Stimulated activated CD4-positive, alpha-beta T cell treated with anti-CD3 and anti-CD28 coated beads, Interleukin-4, amount 100 ng/mL, for 4 hours (primary cell): Measurements from ENCODE around the gene VIPAS39.

Source experiments
- DNase-seq, 2 experiments: peaks; one replicate each; pipeline ENCODE4 v3.0.0-alpha.2; 2020

VIPAS39 gene

DNA sequence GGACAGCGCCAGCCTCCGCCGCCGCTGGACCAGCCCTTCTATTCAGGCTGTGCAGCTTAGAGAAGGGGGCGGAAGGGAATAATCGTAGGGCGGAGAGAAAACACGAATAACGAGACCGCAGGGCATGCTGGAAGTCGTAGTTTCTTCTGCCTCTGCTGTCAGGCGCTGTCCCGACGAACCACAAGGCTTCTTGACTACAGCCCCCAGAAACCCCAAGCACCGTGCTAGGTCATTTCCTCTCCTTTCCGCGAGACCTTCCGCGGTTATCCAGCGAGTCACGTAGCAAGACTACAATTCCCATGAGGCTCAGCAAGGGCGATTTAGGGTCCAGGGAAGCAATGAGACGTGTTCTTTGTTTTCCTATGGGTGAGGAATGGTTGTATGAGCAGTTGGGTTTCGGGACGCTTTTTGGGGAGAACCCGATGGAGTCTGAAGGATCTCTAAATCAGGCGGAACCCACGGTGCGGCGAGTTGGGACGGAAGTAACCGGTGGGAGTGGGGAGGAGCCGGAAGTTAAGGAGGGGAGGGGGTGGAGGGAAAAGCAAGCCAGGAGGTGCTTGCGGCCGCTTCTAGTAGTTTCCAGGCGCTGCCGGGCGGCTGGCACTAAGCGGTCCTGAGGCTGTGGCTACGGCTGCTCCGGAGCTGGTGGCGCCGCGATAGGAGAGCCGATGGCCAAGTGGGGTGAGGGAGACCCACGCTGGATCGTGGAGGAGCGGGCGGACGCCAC, at the start of gene VIPAS39, which contains the start of gene AHSA1:
Gene VIPAS39, minus strand, starts transcription at position 80 of the 727 bp plus-strand sequence. CDS start 3,499 bp downstream, outside the sequence.
Gene AHSA1, plus strand, starts transcription at position 572 of the 727 bp plus-strand sequence. Its CDS starts 97 bp downstream, at position 669.
- DNase-seq, result peak; percentile 79 to 96

DNA sequence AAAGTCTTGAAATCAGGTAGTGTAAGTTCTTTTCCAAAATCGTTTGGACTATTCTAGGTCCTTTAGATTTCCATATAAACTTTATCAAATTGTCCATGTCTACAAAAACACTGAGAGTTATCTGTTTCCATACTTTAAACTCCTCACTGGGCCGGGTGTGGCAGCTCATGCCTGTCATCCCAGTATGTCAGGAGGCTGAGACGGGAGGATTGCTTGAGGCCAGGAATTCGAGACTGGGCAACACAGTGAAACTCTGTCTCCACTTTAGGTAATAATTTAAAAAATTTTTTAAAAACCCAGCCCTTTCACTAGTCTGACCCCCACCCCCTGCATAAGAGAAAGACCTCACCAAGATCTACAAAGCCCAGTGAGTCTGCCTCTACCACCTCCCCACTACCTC, 47.6 kb upstream of the VIPAS39 start:
- DNase-seq, result no peak

DNA sequence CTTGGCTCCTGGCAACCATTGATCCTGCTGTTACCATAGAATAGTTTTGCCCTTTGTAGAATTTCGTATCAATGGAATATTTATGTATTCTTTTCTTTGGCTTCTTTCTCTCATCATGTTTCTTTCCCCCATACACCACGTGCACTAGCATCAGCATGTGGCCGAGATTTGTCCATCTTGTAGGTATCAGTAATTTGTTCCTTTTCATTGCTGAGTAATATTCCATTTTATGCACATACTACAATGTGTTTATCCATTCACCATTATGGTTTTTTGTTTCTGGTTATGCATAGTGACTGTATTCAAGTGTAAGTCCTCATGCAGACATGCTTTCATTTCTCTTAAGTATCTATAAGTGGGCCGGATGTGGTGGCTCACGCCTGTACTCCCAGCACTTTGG, 45.7 kb upstream of the VIPAS39 start:
- no peak for DNase-seq

DNA sequence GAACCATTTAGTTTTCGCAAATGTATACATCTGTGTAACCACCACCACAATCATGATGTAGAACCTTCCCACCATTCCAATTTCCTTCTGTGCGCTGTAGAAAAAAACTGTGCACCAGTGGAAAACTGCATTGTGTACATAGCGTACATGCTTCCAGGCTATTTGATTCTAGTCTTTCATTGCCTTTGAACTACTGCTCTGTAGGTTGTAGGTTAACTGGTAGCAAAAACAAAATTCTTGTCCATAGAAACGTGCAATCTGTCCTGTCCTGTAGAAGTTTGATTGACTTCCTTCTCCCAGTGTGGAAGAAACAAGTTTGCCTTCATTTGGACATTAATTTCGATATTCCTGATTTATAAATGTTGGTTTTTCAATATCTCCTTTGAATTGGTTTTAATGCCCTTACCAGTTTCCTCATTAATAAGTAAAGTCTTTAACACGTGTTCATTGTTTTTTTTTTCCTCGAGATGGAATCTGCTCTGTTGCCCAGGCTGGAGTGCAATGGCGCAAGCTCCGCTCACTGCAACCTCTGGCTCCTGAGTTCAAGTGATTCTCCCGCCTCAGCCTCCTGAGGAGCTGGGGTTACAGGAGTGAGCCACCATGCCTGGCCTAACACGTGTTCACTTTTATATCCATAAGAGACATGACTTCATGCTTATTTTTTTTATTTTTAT, 44.8 kb upstream of the VIPAS39 start:
- no peak for DNase-seq

DNA sequence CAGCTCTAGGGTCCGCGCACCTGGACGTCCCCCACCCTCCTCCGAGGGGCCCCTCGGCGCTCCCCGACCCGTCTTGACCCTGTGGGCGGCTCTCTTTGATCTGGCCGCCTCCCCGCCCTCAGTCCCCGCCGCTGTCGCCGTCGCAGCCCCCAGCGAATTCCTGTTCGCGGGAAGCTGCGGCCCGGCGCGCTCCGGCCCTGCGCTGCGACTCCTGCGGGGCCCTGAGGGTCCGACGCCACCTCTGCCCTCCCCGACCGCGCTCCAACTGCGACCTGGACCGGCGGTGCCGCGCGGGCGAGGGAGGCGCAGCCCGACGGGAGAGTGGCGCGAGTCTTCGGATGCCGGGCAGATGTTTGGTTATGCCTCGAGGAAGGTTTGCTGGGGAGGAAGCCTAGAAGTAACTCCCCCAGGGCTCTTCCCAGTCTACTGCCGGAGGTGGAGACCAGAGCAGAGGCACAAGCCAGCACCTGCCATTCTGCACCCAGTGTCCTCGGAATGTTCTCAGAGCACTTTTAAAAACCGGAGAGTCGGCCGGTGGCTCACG, 41.7 kb upstream of the VIPAS39 start:
- DNase-seq, result no peak

DNA sequence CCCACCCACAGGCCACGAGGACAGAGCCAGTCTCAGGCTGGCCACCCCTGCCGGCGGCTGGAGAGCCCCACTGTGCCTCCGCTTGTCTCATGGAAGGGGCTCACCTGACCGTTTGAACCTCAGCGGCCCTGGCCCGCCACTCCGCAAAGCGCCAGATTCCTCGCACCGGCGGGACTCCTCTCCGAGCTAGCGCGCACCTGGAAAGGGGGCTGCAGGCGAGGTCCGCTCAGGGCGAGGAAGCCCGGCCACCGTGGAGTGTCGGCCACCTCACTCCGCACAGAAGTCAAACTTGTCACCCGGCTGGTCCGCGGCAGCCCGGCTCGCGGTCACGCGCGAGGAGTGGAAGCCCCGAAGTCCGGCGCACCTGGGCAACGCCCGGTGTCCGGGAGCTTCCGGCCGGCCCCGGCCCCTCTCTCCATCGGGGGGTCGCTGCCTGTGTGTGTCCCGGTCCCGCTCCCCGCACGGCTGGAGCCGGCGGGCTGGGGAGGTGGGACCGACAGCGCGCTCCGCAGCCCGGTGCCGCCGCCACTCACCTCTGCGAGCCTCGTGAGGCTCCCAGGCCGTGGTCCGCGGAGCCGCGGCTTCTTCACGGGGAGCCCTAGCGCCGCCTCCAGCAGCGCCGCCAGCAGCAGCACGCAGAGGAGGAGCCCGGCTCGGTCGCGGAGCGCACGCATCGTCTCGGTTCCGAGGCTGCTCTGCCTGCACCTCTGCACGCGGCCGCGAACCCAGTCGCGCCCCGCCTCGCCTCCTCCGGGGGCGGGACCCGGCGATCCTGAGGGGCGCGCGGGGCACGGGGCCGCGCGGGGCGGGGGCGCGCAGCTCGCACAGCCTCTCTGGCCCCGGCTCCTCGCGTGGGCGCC, 40.9 kb upstream of the VIPAS39 start, which contains the start of gene ISM2:
Gene ISM2, minus strand, starts transcription at position 697 of the 860 bp plus-strand sequence. Its CDS starts 23 bp downstream, at position 674.
- peak; percentile 43 to 47 for DNase-seq

DNA sequence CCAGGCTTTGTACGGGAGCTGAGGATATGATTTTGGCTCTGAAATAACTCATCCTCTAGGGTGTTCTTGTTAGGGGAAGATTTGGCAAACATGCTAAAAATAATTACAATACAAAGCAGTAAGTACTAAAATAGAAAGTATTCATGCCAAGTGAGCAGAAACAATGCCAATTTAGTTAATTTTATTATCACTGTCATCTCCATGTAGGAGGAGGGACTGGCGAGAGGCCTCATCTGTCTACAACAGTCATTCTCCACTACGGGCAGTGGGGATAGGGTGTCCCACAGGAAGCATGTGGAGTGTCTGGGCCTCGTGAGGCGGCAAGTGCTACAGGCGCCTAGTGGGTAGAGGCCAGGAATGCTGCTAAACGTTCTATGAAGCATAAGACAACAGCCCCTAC, 37.9 kb upstream of the VIPAS39 start:
- DNase-seq, result no peak

DNA sequence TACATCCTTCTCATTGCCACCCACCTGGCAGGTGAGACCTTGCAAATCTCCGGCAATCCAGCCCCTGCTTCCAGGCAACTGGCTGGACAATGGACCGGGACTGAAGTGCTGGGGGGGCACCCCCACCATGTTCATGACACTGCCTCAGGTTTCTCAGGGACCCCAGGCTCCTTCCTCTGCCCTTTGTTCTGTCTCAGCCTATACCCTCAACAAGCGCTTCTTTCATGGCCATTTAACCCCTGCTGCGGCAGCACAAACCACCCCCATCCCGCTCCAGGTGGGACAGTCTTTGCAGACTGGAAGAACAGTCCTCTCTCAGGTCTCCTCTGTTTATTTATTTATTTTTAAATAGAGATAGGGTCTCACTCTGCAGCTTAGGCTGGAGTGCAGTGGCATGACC, 33.7 kb upstream of the VIPAS39 start:
- no peak for DNase-seq

DNA sequence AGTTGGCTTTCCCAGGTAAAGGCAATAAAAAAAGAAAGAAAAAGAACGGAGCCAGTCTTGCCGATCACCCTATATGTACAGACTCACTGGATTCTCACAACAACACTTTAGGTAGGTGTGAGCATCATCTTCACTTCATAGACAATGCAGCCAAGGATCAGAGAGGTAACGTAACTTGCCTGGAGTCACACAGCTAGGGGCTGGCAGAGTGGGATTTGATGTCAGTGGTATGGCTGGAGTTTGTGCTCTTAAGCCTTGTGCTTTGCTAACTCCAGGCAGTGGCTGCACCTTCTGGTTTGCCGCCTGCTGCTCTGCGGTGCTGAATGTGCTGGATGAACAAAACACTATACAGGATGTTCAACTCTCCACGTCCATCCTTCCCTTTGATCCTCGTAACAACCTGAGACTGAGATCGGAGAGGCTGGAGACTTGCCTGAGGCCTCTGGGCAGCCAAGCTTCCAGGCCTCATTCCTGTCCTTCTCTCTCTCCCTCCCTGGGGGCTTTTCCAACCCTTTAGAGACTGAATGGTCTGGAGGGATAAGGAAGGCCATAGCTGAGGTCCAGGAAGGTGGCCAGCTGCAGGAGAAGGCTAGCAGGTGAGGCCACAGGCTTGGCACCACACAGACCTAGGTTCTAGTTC, 33.1 kb upstream of the VIPAS39 start:
- no peak for DNase-seq

DNA sequence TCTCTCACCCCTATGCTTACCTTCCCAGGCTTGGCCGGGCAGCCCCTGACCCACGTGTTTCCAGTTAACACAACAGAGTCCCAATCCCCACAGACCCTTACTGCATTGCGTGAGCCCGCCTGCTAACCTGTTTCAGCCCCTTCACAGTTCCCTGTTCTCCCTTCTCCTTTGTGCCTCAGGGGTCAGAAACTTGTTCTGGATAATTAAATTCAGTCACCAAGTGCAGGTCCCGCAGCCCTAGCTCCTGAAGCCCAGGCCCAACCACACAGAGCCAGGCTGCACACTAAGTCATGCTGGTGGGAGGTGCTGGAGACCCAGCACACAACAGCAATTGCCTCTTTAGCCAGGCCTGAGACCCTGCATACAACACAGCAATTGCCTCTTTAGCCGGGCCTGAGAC, 31.6 kb upstream of the VIPAS39 start:
- DNase-seq, result no peak

DNA sequence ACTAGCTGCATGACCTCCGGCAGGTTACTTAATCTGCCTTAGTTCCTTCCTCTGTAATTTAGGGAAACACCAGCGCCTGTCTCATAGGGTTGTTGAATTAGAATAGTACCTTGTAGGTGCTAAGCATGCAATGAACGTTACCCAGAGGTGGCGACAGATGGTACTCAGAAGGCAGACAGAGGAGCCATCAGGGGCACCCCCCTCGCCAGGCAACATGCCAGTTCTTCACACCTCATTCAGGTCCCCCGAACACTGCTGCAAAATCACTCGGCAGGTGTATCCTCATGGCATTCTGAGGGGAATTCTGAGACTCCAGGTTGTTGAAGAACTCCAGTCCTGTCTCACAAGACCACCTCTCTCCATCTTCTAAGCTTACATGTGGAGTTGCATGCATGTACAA, 31.2 kb upstream of the VIPAS39 start:
- DNase-seq, result no peak

DNA sequence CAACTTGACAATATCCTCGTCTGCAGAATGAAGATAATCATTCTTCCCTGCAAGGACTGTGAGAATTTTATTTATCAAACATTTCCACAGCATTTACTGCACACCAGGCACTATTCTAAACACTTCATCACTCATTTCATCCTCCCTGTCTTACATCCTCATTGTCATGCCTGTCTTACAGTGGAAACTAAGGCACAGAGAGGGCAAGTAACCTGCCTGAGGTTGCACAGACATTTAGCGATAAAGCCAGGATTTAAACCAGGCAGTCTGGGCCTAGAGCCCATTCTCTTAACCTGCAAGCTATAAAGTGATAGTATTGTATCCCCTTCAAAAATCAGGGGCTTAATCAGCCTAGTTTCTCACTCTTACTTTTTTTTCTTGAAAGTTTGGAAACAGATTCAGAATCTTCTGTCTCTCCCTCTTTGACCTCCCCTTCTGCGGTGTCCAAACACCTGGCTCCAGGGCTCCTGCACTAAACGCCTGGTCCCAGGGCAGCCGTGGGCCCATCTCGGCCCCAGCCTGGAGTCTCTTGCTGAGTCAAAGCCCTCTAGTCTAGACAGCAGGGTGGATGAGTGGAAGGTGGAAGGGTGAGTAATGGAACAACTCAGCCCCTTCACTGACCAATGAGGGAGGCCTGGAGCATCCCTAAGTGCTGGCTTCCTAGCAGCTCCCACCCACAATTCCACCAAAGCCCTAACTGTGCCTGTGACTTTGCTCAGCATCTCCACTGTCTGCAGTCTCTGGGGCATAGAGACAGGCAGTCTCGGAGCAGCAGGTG, 28.7 kb upstream of the VIPAS39 start:
- DNase-seq, result no peak

DNA sequence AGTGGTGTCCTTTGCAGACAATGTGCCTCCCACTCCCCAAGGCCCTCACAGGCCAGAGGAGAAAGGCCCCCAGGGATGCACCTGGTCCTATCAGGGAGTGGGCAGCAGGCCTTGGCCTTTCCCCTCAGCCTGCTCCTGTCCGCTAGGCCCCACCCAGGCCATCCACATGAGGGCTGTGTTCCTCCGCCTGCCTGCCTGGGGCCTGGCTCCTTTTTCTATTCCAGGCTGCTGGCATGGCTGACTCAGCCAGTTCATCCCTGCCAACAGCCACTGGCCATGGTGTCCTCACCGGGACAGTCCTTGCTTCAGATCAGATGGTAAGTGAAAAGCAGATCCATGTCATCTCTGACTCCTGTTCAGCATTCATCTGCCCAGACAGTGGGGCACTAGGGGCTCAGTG, 27.9 kb upstream of the VIPAS39 start:
- DNase-seq, result no peak

DNA sequence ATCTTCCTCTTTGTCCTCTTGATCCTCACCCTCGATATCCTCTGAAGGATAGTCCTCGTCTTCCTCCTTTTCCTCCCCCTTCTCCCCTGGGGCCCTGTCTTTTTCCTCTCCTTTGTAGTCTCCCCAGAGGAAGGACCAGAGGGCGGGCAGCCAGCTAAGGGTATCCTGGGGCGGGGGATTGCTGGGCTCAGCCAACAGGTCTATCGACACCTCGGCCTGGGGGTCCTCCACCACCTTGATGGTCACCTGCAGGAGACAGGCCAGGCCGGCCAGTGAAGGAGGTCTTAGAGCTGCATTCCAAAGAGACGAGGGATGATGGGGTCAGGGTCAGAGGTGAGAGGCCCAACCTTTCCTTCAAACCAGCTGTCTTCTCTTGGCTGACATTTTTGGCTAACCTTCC, 25.0 kb upstream of the VIPAS39 start:
- DNase-seq, result no peak

DNA sequence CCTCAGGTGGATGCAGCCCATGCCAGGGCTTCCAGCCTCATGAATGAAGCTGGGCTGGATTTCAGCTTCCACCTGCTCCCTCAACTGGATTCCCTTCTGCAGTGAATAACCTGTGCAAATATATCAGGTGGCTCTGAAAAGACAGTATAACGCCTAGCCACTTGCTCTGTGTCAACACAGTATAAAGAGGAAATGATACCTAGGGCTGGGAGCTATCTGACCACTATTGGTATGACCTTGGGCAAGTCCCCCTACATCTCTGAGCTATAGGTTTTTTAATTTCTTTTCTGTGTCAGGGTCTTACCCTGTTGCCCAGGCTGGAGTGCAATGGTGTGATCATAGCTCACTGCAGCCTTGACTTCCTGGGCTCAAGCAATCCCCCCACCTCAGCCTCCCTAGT, 21.4 kb upstream of the VIPAS39 start:
- no peak for DNase-seq

DNA sequence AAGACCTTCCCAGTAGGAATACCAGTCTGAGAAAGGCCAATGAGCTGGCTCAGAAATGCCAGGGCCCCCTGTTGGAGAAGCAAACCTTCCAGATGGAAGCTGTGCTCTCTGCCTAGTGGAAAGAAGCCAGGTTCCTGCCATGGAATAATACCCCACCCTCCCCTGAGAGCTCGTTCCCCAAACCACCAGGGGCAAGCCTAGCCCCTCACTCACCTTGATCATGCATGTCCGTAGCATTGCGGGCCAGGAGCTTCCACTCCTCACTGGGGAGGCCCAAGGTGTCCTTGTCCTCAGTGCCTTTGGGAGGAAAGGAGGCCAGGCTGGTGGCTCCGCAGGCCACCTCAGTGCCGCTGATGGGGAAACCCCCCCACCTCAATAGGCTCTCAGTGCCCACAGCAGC, 20.6 kb upstream of the VIPAS39 start:
- DNase-seq, result no peak

DNA sequence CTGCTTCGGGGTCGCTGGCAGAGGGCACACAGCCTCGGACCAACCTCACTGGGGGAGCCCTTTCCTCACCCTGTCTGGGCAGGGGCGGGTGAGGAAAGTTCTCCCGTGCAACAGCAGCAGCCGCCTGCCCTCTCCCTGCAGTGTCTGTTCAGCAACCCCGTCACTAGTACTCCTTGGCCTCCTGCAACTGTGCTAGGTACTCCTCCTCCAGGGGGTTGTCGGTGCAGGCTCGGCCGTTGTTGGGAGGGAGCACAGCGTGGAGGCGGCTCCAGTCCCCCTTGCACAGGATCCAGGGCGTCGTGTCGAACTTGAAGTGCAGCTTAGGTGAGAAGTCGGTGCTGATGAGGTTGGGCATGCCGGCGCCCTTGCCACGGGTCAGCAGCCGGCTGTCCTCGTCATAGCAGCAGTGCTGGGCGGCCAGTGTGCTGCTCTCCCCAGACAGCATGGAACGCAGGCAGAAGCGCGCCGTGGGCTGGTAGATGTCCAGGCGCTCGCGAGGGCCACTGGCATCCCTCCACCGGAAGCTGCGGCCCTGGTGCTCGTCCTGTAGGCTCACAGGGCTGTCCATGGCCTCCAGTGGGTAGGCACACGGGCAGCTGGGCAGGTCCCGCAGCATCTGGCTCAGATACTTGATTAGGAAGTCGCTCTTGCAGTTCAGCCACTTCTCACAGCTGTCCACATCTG, 18.2 kb upstream of the VIPAS39 start:
- DNase-seq, result no peak

DNA sequence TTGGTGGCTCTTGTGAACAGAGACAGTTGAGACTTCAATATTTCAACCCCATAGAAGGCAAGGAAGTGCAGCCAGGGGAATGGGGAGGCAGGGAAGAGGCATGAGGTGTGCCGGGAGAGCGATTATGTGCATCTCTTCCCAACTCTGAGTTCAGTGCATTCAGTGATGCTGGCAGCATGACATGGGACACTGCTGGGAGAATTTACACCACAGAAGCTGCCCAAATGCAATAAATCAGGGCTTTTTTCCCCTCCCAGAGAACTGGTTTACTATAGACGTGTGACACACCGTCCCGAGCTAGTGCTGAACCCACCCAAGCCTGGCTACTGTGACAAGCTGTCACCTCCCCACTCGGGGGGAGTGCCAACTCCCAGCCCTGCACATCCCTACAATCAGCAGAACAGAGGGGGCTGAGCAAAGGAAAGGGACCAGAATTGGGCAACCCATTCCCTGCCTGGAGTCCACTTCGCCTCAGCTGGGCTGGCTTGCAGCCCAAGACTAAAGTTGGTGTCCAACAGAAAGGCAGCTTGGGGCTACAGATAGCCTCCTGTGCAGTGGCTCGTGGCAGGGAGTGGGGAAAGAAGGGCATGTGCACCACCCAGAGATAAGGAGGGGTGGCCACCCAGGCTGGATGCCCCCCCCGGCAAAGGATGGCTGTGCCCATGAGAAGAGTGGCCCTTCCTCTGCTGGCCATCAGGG, 17.2 kb upstream of the VIPAS39 start:
- no peak for DNase-seq

DNA sequence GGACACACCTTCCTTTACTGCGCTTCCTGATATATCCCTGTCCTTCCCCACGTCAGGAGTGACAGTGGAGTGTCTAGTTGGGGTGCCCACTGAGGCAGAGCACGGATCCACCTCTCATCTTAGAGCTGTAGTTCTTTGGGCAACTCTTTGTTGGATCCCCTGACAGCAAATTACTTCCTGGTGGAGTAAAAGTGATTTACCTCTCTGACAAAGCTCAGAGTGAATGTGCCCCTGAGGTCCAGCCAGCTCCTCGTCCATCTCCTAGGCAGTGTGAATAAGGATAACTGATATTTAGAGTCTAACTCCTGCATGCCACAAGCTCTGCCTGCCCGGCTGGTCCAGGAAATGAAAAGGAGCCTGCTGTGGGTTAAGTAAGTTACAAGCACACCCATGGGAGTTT, 16.5 kb upstream of the VIPAS39 start:
- no peak for DNase-seq

DNA sequence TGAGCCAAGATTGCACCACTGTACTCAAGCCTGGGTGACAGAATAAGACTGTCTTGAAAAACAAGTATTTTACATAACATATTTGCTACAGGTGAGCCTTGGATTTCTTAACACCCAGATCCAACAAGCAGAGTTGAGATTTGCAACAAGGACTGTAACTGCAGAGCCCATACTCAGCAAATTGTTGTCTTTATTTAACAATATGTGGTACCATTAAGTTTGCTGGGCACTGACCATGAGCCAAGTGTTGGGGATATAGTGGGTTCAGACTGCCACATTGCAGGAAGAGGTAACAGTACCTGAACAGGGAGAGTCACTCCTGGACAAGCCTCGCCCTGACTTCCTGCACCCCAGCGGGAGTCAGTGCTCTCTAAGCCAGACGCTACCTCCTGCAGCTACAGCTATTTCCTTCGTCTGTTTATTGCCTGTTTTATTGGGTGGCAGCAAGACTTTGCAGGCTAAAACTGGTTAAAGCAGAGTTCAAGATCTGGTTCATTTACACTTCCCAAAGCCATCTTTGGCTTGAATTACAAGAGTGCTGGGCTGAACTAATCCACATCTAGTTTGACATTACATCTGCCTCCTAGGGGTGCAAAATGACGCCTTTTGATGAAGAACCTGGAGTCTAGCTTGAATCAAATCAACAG, 12.9 kb upstream of the VIPAS39 start:
- DNase-seq, result no peak
